HG02870 (cell line): Measurements from ENCODE around the gene LRBA.
"Not testable (repeated sequence)": the region's sequence is repeated elsewhere in the genome, so short reads cannot be mapped to it uniquely, and the experiment has no call there.

ENCODE experiments used
- ATAC-seq: cut with Tn5 transposase; IDR thresholded peaks from one replicate; pipeline ENCODE4 v1.9.1; 2021; ENCODE audit warnings: mild to moderate bottlenecking, moderate library complexity; ENCODE audit not compliant: unreplicated experiment

Gene LRBA

GRCh38 chr4:150974750-150975149 is 40.3 kb downstream of the LRBA start:
- peak; percentile 44 for ATAC-seq

DNA sequence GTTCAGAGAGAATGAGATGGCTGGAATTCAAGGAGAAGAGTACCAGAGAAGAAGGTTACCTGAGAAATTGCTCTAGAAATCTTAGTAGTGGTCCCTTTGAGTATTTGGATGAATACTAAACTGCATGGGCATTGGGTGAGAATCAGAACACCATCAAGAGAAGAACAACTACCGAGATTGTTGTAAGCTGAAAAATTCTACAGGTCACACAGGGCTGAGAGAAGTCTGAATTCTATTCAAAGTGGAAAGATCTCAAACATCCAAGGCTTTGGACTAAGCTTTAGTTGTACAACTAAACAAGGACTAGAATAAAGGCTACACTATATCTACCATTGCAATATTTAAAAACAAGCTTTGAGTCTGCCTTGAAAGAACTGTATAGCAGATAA is 40.8 kb downstream of the LRBA start:
- ATAC-seq: no peak

DNA sequence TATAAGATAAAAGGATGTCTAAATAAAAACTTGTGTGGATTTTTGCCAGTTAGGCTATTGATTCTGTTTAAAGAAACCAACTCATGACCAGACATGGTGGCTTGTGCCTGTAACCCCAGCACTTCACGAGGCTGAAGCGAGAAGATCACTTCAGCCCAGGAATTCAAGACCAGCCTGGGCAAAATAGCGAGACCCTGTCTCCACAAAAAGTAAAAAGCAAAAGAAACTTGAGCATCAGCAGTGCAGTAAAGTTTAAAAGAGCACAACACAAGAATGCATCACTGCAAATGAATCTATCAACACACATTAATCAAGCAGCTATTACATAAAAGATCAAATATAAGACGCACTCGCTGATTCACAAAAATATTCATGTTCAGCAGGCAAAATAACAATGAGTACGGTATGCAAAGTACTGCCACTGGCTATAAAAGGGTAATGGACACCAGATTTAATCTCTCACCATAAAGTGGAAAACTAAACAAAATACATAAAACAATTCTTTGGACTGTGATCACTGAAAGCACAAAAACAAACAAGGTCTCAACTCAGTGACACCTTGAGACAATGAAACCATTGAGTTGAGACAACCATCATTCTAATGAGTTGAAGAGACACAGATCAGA is 41.3 kb downstream of the LRBA start:
- no peak for ATAC-seq

DNA sequence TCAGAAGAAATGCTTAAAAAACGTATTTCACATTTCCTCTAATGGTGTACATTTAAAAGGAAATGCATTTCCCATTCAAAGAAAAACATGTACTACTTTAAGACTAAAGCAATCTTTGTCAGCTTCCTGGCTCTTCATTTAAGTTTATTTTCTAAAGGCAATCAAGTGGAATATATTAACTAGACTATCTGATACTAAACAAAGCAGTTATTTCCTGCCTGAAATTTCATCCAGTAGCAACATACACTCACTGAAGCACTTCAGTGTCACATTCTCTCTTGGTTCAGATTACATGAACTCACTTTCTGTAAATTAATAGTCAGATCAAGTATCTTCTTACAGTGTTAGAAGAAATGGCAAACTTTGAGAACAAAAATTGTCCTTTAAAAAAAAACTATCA is 42.5 kb downstream of the LRBA start:
- ATAC-seq: no peak

- no peak for ATAC-seq
Observed at GRCh38 chr4:150971901-150972300, 43.2 kb downstream of the LRBA start.

GRCh38 chr4:150970685-150971151 is 44.4 kb downstream of the LRBA start:
- ATAC-seq: peak; percentile 93

DNA sequence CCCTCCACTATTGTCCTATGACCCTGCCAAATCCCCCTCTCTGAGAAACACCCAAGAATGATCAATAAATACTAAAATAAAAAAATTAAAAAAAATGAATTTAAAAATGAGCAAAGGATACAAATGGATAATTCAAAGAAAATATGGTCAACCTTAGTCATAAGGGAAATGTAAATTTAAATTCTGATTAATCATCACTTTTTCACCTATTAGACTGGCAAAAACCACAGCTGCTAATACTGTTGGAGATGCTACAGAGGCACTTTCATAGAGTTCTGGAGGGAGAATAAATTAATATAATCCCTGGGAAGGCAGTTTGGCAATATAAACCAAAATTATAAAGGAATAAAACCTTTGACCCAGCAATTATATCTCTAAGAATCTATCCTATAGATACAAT is 50.3 kb downstream of the LRBA start:
- no peak for ATAC-seq

DNA sequence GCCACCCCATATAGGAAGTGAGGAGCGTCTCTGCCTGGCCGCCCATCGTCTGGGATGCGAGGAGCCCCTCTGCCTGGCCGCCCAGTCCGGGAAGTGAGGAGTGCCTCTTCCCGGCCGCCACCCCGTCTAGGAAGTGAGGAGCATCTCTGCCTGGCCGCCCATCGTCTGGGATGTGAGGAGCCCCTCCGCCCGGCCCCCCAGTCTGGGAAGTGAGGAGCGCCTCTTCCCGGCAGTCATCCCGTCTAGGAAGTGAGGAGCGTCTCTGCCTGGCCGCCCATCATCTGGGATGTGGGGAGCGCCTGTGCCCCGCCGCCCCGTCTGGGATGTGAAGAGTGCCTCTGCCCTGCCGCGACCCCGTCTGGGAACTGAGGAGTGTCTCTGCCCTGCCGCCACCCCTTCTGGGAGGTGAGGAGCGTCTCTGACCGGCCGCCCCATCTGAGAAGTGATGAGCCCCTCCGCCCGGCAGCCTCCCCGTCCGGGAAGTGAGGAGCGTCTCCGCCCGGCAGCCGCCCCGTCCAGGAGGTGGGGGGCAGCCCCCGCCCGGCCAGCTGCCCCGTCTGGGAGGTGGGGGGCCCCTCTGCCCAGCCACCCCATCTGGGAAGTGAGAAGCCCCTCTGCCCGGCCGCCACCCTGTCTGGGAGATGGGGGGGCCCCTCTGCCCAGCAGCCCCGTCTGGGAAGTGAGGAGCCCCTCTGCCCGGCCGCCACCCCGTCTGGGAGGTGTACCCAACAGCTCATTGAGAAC is 51.3 kb downstream of the LRBA start:
- ATAC-seq: not testable (repeated sequence)

GRCh38 chr4:150962245-150962644 is 52.8 kb downstream of the LRBA start:
- ATAC-seq: peak; percentile 50

DNA sequence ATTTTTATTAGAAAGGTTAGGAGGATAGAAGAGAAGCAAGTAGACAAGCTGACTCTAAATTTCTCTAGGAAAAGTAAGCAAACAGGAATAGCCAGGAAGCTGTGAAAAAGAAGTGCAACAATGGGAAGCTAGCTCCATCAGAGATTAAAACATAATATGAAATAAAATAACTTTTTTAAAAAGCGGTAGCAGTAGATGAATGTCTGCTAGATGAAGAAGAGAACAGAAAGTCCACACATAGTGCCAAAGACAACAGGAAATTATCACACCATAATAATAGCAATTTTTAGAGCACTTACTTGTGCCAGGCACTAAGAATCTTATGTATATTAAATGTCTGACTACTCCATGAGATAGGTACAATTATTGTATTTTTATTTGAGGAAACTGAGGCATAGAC is 53.5 kb downstream of the LRBA start:
- no peak for ATAC-seq

DNA sequence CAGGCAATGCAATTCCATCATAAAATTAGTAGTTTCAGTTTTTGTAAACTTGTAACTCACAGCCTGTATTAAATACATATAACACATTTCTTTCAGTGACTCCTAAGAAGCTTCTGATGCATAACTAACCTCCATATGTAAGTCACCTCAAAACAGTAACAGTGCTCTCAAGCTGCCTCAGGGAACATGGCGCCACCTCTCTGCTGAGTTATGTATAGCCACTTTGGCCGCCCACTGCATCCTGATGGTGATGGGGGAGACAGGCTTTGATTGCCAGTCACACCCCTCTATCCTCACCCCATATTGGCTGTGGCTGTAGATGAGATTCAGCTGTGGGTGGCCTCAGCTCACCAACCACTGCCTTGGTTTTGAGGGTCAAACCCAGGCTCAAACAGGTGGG is 54.3 kb downstream of the LRBA start:
- no peak for ATAC-seq

GRCh38 chr4:150960079-150960478 is 55.0 kb downstream of the LRBA start:
- ATAC-seq: no peak

GRCh38 chr4:150957981-150958380 is 57.1 kb downstream of the LRBA start:
- not testable (repeated sequence) for ATAC-seq

- ATAC-seq: not testable (repeated sequence)
Observed at GRCh38 chr4:150957095-150957494, 58.0 kb downstream of the LRBA start.

DNA sequence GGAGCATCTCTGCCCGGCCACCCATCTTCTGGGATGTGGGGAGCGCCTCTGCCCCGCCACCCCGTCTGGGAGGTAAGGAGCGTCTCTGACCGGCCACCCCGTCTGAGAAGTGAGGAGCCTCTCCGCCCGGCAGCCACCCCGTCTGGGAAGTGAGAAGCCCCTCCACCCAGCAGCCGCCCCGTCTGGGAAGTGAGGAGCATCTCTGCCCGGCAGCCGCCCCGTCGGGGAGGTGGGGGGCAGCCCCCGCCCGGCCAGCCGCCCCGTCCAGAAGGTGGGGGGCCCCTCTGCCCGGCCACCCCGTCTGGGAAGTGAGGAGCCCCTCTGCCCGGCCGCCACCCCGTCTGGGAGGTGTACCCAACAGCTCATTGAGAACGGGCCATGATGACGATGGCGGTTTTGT is 61.2 kb downstream of the LRBA start:
- not testable (repeated sequence) for ATAC-seq

DNA sequence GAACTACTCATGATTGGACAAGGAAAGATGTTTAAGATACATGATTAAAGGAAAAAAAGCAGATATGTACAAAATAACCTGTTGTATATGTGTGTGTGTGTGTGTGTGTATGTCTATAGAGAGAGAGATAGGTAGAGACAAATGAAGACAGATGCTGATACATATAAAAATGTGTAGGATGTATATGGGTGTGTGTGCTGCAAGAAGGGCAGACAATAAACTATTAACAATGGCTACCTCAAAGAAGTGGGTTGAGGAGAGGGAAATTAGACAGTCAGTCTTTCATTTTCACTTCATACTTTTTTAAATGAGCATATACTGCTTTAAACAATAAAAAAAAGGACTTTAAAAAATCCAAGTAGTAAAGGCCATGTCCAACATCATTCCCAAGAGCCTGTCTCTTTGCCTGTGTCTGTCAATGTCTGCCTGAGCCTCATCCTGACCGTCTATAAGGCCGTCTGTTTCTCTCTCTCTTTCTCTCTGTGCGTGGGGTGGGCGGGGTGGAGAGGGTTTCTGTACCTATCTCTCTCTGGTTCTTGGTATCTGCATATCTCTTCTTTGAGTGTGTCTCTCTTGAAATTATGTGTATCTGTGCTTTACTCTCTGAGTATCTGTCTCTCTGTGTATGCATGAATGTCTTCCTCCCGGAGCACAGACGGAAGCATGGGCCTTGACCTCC is 62.8 kb downstream of the LRBA start:
- ATAC-seq: no peak

GRCh38 chr4:150950657-150951288 is 64.3 kb downstream of the LRBA start:
- peak; percentile 73 for ATAC-seq

DNA sequence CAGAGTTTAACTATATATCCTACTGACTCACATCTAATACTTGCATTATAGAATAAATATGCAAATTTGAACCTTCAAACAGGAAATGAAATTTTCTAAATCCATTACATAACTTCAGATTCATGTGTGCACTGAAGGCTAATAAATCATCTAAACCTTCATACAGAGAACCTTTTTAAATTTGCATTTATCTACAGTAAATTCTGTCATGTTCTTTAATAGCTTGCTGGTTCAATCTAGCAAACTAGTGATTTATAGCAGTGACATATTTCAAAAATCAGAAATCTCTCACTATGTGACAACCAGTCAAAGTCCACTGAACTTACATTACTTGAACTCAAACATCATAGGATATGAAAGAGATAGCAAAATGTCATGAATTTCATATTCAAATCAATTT is 65.1 kb downstream of the LRBA start:
- no peak for ATAC-seq

- no peak for ATAC-seq
Observed at GRCh38 chr4:150949342-150949741, 65.7 kb downstream of the LRBA start.

- ATAC-seq: no peak
Observed at GRCh38 chr4:150948710-150949109, 66.4 kb downstream of the LRBA start.

- ATAC-seq: no peak
Observed at GRCh38 chr4:150948074-150948473, 67.0 kb downstream of the LRBA start.

- no peak for ATAC-seq
Observed at GRCh38 chr4:150944660-150945059, 70.4 kb downstream of the LRBA start.
